Bone marrow (tissue), 2 donors: Measurements from ENCODE around the gene CNPY3.
A peak's percentile ranks its signal among the peaks of the same experiment; 100 is the strongest.
"Not testable (repeated sequence)": the region's sequence is repeated elsewhere in the genome, so short reads cannot be mapped to it uniquely, and the experiment has no call there.

Source experiments
- DNase-seq, 2 donors: peaks; one replicate each; lab custom pipeline; 2025; lab: John Stamatoyannopoulos, UW

Gene CNPY3

DNA sequence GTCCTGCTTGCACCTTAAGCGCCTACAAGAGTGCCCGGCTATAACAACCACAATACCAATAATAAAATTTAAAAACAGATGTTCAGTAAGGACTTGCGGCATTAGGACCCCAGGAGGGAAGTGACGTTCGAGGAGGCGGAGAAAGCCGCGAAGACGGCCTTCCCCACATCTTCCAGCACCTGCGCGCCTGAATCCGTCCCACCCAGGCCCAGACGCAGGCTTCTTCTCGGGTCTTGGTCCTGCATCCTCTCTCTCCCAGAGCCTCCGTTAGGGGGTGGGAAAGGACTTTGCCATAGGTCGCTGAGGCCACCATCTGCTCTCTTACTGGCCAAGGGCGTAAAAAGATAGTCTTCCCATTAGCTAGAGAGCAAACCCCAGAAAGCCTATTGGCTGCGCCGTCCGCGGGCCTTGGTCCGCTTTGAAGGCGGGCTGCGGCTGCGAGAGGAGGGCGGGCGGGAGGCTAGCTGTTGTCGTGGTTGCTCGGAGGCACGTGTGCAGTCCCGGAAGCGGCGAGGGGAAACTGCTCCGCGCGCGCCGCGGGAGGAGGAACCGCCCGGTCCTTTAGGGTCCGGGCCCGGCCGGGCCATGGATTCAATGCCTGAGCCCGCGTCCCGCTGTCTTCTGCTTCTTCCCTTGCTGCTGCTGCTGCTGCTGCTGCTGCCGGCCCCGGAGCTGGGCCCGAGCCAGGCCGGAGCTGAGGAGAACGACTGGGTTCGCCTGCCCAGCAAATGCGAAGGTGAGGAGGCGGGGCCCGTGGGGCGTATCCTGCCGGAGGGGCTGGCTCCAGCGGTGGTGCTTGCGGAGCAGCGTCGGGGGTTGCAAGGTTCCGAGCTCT, at the start of gene CNPY3:
Gene CNPY3 (plus strand): TSS at position 495 of the 835 bp plus-strand sequence. CDS start 91 bp downstream, at position 586.
- DNase-seq = peak; percentile 86 to 90

GRCh38 chr6:42880240-42880817, 49.0 kb upstream of the CNPY3 start:
- DNase-seq = not testable (repeated sequence)

GRCh38 chr6:42880871-42881270, 48.4 kb upstream of the CNPY3 start:
- not testable (repeated sequence) for DNase-seq

DNA sequence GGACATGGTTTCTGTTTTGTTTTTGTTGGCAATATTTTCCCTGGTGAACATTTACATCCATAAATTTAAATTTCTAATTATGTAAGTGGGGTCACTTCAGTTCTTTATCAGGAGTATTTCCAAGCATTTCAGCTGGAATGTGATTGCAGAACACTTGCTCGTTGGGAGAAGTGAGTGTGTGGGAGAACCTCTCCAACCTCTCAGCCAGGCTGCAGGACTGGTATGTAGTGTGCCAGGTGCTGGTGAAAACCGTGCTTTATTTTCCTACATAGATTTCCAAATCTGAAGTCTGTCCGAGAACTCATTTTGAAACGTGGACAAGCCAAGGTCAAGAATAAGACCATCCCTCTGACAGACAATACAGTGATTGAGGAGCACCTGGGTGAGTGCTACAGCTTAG, 43.6 kb upstream of the CNPY3 start:
- no peak for DNase-seq

DNA sequence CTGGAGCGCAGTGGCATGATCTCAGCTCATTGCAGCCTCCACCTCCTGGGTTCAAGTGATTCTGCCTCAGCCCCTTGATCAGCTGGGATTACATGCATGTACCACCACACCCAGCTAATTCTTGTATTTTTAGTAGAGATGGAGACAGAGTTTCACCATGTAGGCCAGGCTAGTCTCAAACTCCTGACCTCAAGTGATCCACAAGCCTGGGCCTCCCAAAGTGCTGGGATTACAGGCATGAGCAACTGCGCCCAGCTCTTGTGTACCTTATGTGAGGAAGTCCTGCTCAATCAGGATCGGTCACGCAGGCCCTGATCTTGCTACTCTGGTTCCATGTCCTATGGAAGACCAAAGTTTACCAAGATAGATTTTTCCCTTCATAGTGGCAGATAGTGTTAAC, 41.1 kb upstream of the CNPY3 start:
- DNase-seq = not testable (repeated sequence)

DNA sequence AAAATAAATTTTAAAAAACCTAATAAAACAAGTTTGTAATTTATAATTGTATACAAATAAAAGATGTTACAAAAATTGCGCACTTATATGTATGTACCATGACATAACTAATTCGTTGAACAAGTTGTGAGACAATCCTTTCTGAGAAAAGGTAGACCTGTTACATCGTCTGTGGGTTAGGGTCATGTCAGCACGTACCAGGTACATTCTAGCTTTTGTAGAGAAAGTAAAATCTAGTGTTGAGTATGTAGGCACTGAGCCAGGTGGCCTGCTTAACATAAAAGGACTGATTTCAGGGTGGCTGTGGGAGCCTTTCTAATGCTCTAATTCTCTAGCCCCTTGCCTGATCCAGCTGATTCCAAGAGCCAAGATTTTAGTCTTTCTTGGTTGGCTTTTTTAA, 39.5 kb upstream of the CNPY3 start:
- no peak for DNase-seq

GRCh38 chr6:42890311-42891198, 38.7 kb upstream of the CNPY3 start:
- peak; percentile 73 to 82 for DNase-seq

DNA sequence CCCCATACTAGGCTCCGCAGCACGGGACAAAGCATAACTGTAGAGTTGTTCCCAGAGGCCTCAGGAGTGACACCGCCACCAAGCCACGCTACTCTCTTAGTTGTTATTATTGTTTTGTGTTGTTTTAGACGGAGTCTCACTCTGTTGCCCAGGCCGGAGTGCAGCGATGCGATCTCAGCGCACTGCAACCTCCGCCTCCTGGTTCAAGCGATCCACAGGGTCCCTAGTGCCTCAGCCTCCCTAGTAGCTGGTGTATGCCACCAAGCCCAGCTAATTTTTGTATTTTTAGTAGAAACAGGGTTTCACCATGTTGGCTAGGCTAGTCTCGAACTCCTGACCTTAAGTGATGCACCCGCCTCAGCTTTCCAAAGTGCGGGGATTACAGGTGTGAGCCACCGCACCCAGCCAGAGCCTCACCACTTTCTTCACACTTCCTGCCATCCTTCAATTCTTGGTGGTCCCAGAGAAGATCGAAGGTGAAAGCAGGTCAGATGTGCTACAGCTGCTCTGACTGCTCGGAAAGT, 38.0 kb upstream of the CNPY3 start:
- DNase-seq = no peak

GRCh38 chr6:42894041-42894828, 35.0 kb upstream of the CNPY3 start:
- peak in 1 of 2 donors; percentile 49 for DNase-seq

DNA sequence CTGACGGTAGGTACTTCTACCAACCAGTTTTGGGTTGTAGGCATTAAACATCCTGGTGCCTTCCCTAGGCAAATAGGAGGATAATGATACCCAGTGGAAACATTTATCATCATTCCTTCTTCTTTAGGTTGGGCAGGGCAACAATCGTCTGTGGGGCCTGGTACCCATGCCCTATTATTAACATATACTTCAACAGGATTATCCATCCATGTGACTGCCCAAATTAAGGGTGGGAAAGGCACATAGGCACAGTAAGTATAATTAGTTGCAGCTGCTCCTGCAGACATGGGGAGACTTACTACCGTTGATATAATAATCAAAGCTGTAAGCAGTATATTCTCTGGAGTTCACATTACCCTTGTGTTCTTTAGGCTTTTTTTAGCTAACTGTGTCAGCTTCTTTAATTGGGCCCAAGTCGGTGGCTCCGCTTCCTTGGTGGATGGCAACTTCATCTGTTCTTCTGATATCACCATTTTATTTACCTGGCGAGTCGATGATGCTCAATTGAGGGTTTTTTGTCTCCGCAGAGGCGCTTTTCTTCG, 33.0 kb upstream of the CNPY3 start:
- no peak for DNase-seq

DNA sequence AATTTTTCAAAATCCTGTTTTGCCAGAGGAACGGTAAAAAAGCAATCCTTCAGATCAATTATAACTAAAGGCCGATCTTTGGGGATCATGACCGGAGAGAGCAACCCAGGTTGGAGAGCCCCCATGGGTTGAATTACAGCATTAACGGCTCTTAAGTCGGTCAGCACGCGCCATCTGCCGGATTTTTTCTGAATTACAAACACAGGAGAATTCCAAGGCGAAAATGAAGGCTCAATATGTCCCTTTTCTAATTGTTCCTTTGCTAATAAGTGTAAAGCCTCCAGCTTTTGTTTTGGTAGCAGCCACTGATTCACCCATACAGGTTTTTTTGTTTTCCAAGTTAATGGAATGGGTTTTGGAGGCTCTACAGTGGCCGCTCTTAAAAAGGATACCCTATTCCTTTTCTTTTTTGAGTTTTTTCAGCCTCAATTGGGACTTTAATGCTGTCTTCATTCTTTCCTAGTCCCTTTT, 30.4 kb upstream of the CNPY3 start:
- DNase-seq = peak in 1 of 2 donors; percentile 57

DNA sequence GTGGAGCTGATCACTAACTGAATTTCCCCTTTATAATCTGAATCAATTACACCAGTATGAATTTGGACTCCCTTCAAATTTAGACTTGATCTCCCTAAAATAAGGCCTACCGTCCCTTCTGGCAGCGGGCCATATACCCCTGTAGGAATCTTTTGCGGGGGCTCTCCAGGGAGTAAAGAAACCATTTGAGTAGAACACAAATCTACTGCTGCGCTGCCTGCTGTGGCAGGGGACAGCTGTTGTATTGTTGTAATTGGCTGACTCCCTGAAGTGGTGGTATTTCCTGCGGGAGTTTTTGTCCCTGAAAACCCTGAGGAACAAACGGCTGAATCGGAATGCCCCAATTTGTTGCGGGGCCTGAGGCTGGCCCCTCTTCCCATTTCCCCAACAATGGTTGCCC, 29.4 kb upstream of the CNPY3 start:
- no peak for DNase-seq

- peak; percentile 20 to 50 for DNase-seq
Measured at GRCh38 chr6:42901538-42901957, 27.7 kb upstream of the CNPY3 start.

DNA sequence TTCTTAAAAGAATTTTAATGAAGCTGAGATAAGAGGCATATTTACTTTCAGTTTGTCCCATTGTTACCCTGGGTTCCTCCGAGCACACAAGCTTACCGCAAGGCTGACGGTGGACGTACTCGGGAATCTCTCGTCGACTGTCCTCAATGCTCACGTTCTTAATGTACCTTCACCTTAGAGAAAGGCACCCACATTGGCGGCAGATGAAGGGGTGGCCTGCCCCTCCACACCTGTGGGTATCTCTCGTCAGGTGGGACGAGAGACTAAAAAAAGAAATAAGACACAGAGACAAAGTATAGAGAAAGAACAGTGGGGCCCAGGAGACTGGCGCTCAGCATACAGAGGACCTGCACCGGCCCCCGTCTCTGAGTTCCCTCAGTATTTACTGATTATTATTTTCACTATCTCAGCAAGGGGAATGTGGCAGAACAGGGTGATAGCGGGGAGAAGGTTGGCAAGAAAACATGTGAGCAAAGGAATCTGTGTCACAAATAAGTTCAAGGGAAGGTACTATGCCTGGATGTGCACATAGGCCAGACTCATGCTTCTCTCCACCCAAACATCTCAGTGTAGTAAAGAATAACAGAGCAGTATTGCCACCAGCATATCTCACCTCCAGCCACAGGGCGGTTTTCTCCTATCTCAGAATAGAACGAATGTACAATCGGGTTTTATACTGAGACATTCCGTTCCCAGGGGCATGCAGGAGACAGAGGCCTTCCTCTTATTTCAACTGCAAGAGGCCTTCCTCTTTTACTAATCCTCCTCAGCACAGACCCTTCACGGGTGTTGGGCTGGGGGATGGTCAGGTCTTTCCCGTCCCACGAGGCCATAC, 26.6 kb upstream of the CNPY3 start:
- peak in 1 of 2 donors; percentile 11 for DNase-seq

DNA sequence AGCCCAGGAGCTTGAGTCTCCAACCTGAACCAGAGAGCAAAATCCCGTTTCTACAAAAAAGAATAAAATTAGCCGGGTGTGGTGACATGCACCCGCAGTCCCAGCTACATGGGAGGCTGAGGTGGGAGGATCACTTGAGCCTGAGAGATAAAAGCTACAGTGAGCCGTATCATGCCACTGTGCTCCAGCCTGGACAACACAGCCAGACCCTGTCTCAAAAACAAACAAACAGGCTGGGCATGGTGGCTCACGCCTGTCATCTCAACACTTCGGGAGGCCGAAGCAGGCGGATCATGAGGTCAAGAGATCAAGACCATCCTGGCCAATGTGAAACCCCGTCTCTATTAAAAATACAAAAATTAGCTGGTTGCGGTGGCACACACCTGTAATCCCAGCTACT, 24.8 kb upstream of the CNPY3 start:
- no peak for DNase-seq

DNA sequence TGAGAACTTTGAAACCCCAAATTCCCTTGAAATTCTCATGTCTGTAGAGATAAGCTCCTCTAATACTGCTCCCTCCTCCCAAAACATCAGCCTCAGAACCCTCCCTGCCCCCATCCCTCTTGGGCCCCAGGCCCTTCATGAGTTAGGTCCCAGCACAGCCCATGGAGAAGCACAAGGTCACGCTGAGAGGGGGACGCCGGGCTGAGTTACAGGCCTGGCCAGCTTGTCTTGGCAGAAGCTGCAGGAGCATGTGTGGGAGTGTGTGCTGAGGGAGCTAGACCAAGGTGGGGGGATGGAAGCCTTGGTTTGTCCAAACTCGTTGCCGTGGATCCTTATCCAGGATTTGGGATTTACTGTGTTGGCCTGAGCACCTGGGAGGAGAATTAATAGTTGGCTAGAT, 21.9 kb upstream of the CNPY3 start:
- DNase-seq = no peak

DNA sequence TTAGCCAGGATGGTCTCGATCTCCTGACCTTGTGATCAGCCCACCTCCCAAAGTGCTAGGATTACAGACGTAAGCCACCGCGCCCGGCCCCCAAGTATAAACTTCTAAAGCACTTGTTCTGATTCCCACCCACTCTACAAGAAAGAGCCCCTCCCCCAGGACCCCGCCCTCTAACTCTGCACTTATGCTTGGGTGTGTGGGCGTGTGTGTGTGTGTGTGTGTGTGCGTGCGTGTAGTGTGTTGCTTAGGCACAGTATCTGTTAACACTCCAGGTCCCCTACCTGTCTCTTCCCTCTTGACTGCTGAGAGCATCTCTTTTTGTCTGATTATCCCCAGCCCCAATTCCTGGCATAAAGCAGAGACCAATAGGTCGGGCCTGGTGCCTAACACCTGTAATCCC, 19.4 kb upstream of the CNPY3 start:
- DNase-seq = no peak

- DNase-seq = no peak
Measured at GRCh38 chr6:42911171-42912021, 17.9 kb upstream of the CNPY3 start.

- no peak for DNase-seq
Measured at GRCh38 chr6:42914546-42914945, 14.7 kb upstream of the CNPY3 start.
